ENCODE data around the gene ZNF268.

- no peak for TF ChIP-seq CTCF (conservative IDR thresholded peaks at IDR 0.05 in 1 of 2, IDR thresholded peaks at IDR 0.05 in 1 of 2; ENCODE audit: extremely low read depth in 1 of 2, insufficient read depth in 1 of 2, low read depth in 1 of 2, low read length in 2 of 2)
- no peak for TF ChIP-seq EZH2 (IDR thresholded peaks at IDR 0.05; ENCODE audit: borderline replicate concordance, low read length)
Observed at GRCh38 chr12:133201888-133202287, 20.6 kb downstream of the ZNF268 start.

Data from mammary epithelial cell (primary cell).